Hepatic stellate cell (primary cell): ENCODE data around the gene NPTN.
A peak's percentile ranks its signal among the peaks of the same experiment; 100 is the strongest.
"Not testable (repeated sequence)": the region's sequence is repeated elsewhere in the genome, so short reads cannot be mapped to it uniquely, and the experiment has no call there.

Experiments
- DNase-seq: peaks from one replicate; pipeline ENCODE4 v3.0.0; 2011; ENCODE audit warnings: low spot score

NPTN gene

GRCh38 chr15:73600413-73601335, 32.5 kb downstream of the NPTN start:
- DNase-seq: no peak

- no peak for DNase-seq
These were observed 33.3 kb downstream of the NPTN start for GRCh38 chr15:73599934-73600333.

- peak; percentile 29 for DNase-seq
These were observed 34.5 kb downstream of the NPTN start for GRCh38 chr15:73598530-73599160.

GRCh38 chr15:73597036-73597638, 36.1 kb downstream of the NPTN start:
- no peak for DNase-seq

GRCh38 chr15:73596174-73596573, 37.0 kb downstream of the NPTN start:
- peak; percentile 28 for DNase-seq

- no peak for DNase-seq
These were observed 39.1 kb downstream of the NPTN start for GRCh38 chr15:73594109-73594508.

- no peak for DNase-seq
These were observed 39.7 kb downstream of the NPTN start for GRCh38 chr15:73593304-73594074.

- no peak for DNase-seq
These were observed 42.9 kb downstream of the NPTN start for GRCh38 chr15:73590263-73590662.

GRCh38 chr15:73589766-73590165, 43.4 kb downstream of the NPTN start:
- DNase-seq: no peak

GRCh38 chr15:73585871-73586654, 47.1 kb downstream of the NPTN start:
- DNase-seq: no peak

- DNase-seq: no peak
These were observed 48.3 kb downstream of the NPTN start for GRCh38 chr15:73584699-73585420.

GRCh38 chr15:73583544-73583943, 49.6 kb downstream of the NPTN start:
- DNase-seq: no peak

- no peak for DNase-seq
These were observed 50.3 kb downstream of the NPTN start for GRCh38 chr15:73582851-73583379.

- DNase-seq: no peak
These were observed 55.2 kb downstream of the NPTN start for GRCh38 chr15:73578026-73578425.

GRCh38 chr15:73577593-73577992, 55.6 kb downstream of the NPTN start:
- DNase-seq: not testable (repeated sequence)

- DNase-seq: no peak
These were observed 57.4 kb downstream of the NPTN start for GRCh38 chr15:73575636-73576247.

- DNase-seq: peak; percentile 63
These were observed 59.6 kb downstream of the NPTN start for GRCh38 chr15:73573572-73573971.

- DNase-seq: no peak
These were observed 60.2 kb downstream of the NPTN start for GRCh38 chr15:73573037-73573436.

GRCh38 chr15:73572296-73572695, 60.9 kb downstream of the NPTN start:
- no peak for DNase-seq

- DNase-seq: no peak
These were observed 61.8 kb downstream of the NPTN start for GRCh38 chr15:73571346-73571745.
